H1 (cell line): Measurements from ENCODE around the gene MATN1. TPM values are rescaled to one million over a fixed set of nuclear protein-coding genes. Genes with fewer than 3 reads are reported as not detected.

Experiments used
- ATF2 ChIP-seq: IDR thresholded peaks from 2 replicates; pipeline ENCODE4 v1.6.1; 2012; ENCODE audit warnings: low read length, inconsistent platforms
- CTCF ChIP-seq, 3 experiments: IDR thresholded peaks; 1 replicate in 2 of 3; 2 replicates in 1 of 3; pipeline versions ENCODE4 v1.5.1 to v1.6.1; 2011; ENCODE audit warnings: low read length in 3 of 3, mild to moderate bottlenecking in 3 of 3, inconsistent platforms in 2 of 3, low read depth in 1 of 3, moderate library complexity in 1 of 3; ENCODE audit not compliant: insufficient read depth in 1 of 3; ENCODE audit errors: control extremely low read depth in 1 of 3
- KDM5A ChIP-seq: fragments of 200-600 bp; IDR thresholded peaks from 2 replicates; pipeline ENCODE4 v1.7.1; 2012; ENCODE audit warnings: mild to moderate bottlenecking, low read length, inconsistent platforms, mixed read lengths
- polyA plus RNA-seq, 7 experiments: library from polyadenylated mRNA; depleted of rRNA in 3 of 7; stranded (reverse) in 5 of 7; unstranded in 2 of 7; fragments of >200 nt in 5 of 7; fragments of 200-250 nt in 2 of 7; gene quantifications; 1 replicate in 5 of 7; 2 replicates in 1 of 7; 4 replicates in 1 of 7; pipeline versions ENCODE4 v1.2.1 to v1.2.3, GENCODE V29; 2011 to 2013; ENCODE audit warnings: missing spikeins in 2 of 7, mixed read lengths in 2 of 7
- total RNA-seq: library from RNA; stranded (reverse); fragmentation: NEBNext Ultra II Directional; extraction: Animal tissue kit (Norgen Biotek cat#: 25700); gene quantifications from 2 replicates; pipeline ENCODE4 v1.2.1, GENCODE V29; 2021

The MATN1 gene
- total and polyA plus RNA-seq, 2 of the 8 experiments (the other 6 are each of a cell fraction or from before 2014, with no cell fraction given): 0.12 to 0.28 TPM

GRCh38 chr1:30680429-30680828 is 43.0 kb downstream of the MATN1 start (continued):
- TF ChIP-seq CTCF (IDR thresholded peaks at IDR 0.05; ENCODE audit: control extremely low read depth in 1 of 3, insufficient read depth in 1 of 3, low read depth in 1 of 3, low read length in 3 of 3) (no peak), ATF2 (no peak), KDM5A (no peak)
